Bronchus fibroblast of lung (primary cell): ENCODE measurements around the gene MRPS34. TPM values are rescaled to one million over a fixed set of nuclear protein-coding genes. Genes with fewer than 3 reads are reported as not detected.

ENCODE experiments used
- total RNA-seq: library from RNA; depleted of rRNA; stranded (reverse); fragments of >200 nt; gene quantifications from 2 replicates; pipeline ENCODE4 v1.2.3, GENCODE V29; 2015

The MRPS34 gene
- 155 TPM in 2 replicates for total RNA-seq

DNA sequence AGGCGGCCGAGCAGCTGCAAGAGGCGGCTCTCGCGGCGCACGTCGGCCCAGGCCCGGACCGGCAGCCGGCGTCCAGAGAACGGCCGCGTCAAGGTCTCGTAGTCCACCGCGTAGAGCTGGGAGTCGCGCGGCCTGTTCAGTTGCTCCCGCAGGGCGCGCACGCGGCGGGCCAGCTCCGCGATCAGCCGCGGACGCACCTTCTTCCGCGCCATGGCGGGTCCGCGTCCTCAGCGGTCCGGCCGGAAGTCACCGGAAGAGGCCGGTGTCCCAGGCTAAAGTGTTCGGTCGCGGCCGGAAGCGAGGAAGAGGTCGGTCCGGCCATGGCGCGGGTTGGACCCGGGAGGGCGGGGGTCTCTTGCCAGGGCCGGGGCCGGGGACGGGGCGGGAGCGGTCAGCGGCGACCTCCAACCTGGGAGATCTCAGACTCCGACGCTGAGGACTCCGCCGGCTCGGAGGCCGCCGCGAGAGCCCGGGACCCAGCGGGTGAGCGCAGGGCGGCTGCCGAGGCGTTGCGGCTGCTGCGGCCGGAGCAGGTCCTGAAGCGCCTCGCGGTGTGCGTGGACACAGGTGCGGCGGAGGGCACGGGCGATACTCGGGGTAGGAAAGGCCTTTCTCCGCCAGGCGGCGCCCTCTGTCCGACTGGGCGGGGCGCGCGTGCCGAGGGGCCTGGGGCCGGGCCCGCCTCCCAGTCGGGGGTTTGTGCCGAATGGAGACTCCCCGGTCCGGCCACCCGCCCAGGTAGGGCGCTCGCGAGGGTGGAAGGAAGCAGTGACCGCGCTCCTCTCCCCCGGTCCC, at the start of gene MRPS34:
TSS of gene MRPS34 (minus strand) at position 227 of the 795 bp plus-strand sequence. CDS start at position 212, 15 bp downstream.

GRCh38 chr16:1793578-1794220, 20.8 kb upstream of the MRPS34 start, which contains the start of gene IGFALS:
TSS of gene IGFALS (minus strand) at chr16:1793705. CDS start at chr16:1793652, 53 bp downstream.

DNA sequence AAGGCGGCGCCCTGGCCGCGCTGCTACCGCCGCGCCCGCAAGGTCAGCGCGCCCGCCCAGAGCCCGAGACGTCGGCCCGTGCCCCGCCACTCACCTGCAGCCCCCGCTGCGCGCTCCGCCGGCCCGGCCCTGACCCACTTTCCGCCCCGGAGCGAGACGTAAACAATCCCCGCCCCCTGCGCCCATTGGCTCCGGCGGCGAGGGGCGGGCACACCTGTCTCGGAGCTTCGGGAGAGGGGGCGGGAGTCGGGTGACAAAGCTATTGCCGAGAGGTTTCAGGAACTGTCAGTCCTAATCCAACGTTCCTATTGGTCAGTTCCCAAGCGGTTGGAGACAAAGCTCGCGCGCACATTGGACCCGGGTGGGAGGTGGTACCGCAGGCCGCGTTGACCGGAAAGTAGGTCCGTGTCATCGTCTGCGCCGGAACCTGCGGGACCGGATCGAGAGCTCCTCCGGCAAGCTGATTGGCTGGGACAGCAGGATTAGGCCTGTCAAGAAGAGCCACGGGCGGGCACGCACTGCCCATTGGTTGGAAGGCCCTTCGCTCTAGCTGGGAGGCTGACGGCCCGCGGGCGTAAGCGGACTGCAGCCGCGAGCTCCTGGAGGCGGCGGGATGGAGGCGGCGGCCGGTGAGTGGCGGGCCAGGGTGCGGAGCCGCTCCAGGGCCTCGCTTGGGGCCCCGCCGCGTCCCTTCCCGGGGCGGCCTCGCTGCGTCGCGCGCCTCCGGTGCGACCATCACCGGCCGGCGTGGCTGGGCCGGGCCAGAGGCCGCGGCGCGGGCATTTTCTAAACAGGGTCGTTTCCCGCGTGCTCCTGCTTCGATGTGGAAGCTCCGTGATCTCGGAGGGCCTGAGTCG, 9.7 kb upstream of the MRPS34 start, which contains the start of the genes NUBP2 and SPSB3:
TSS of gene NUBP2 (plus strand) at position 553 of the 857 bp plus-strand sequence. CDS start at position 614, 61 bp downstream.
TSS of gene SPSB3 (minus strand) at position 164 of the 857 bp plus-strand sequence. CDS start 1,088 bp downstream, outside the sequence.

GRCh38 chr16:1772362-1772907, 499 bp downstream of the MRPS34 start, which contains the start of gene EME2:
TSS of gene EME2 (plus strand) at chr16:1772810. CDS start at chr16:1773228, 418 bp downstream.

GRCh38 chr16:1771188-1771863, 1.6 kb downstream of the MRPS34 start, which contains the start of gene NME3:
TSS of gene NME3 (minus strand) at chr16:1771543. CDS start at chr16:1771534, 9 bp downstream.

Other genes with a start within 250 kb of the MRPS34 start
- 12.9 and 13.6 TPM in 2 replicates for gene TMEM204, start 239.5 kb downstream of the MRPS34 start, total RNA-seq
- 15.3 and 23.6 TPM in 2 replicates for gene IFT140, start 161.1 kb downstream of the MRPS34 start, total RNA-seq
- gene CRAMP1, start 160.8 kb downstream of the MRPS34 start, total RNA-seq: 5.5 and 6.6 TPM in 2 replicates
- 43.7 and 48.3 TPM in 2 replicates for gene JPT2, start 94.9 kb downstream of the MRPS34 start, total RNA-seq
- gene MAPK8IP3, start 66.9 kb downstream of the MRPS34 start, total RNA-seq: 20.0 and 22.4 TPM in 2 replicates
- gene NME3, start 1.6 kb downstream of the MRPS34 start, total RNA-seq: 73.6 and 90.8 TPM in 2 replicates
- gene EME2, start 324 bp downstream of the MRPS34 start, total RNA-seq: 2.4 and 2.5 TPM in 2 replicates
- 31.8 and 35.5 TPM in 2 replicates for gene SPSB3, start 9.4 kb upstream of the MRPS34 start, total RNA-seq
- 111 and 116 TPM in 2 replicates for gene NUBP2, start 9.8 kb upstream of the MRPS34 start, total RNA-seq
- gene IGFALS, start 20.6 kb upstream of the MRPS34 start, total RNA-seq: 0.30 TPM in 1 of 2 replicates, not detected in the other
- 62.4 and 71.3 TPM in 2 replicates for gene HAGH, start 53.7 kb upstream of the MRPS34 start, total RNA-seq
- gene FAHD1, start 54.1 kb upstream of the MRPS34 start, total RNA-seq: 33.6 and 52.6 TPM in 2 replicates
- 0.30 TPM in 1 of 2 replicates, not detected in the other for gene MEIOB, start 99.0 kb upstream of the MRPS34 start, total RNA-seq
- not detected in 2 replicates for gene HS3ST6, start 145.3 kb upstream of the MRPS34 start, total RNA-seq
- 9.8 and 12.0 TPM in 2 replicates for gene MSRB1, start 170.1 kb upstream of the MRPS34 start, total RNA-seq
- gene RPL3L, start 181.6 kb upstream of the MRPS34 start, total RNA-seq: not detected in 2 replicates
- 323 and 367 TPM in 2 replicates for gene NDUFB10, start 186.4 kb upstream of the MRPS34 start, total RNA-seq
- gene RPS2, start 191.7 kb upstream of the MRPS34 start, total RNA-seq: 4,271 and 4,630 TPM in 2 replicates
- gene RNF151, start 193.7 kb upstream of the MRPS34 start, total RNA-seq: not detected in 2 replicates
- 94.1 and 97.0 TPM in 2 replicates for gene TBL3, start 198.9 kb upstream of the MRPS34 start, total RNA-seq
- not detected in 2 replicates for gene NOXO1, start 208.3 kb upstream of the MRPS34 start, total RNA-seq
- gene GFER, start 211.1 kb upstream of the MRPS34 start, total RNA-seq: 21.1 and 43.7 TPM in 2 replicates
- 4.2 and 8.4 TPM in 2 replicates for gene SYNGR3, start 216.8 kb upstream of the MRPS34 start, total RNA-seq
- 44.0 and 45.6 TPM in 2 replicates for gene ZNF598, start 236.7 kb upstream of the MRPS34 start, total RNA-seq
- gene NPW, start 246.7 kb upstream of the MRPS34 start, total RNA-seq: 1.6 and 1.8 TPM in 2 replicates